OCI-LY1 (cell line): Measurements from ENCODE around the gene GNG7.

ENCODE experiments used
- H2AFZ ChIP-seq: fragments of 200-600 bp; sonication (generic), shearing (Covaris generic); 2 replicates; pipeline ENCODE4 v1.6.0; 2014; ENCODE audit warnings: antibody characterized with exemption, mild to moderate bottlenecking, low read length
- H3F3A ChIP-seq: fragments of 200-600 bp; sonication (generic), shearing (Covaris generic); 2 replicates; pipeline ENCODE4 v1.6.0; 2014; ENCODE audit warnings: mild to moderate bottlenecking, antibody characterized with exemption, low read length, moderate library complexity; ENCODE audit not compliant: insufficient read depth
- H3K27ac ChIP-seq: fragments of 200-600 bp; sonication (generic); 2 replicates; pipeline ENCODE4 v1.5.1; 2014; ENCODE audit warnings: low read length, mixed run types, mild to moderate bottlenecking, low read depth; ENCODE audit not compliant: poor library complexity, severe bottlenecking
- H3K27me3 ChIP-seq: fragments of 200-600 bp; sonication (generic); 2 replicates; pipeline ENCODE4 v1.6.0; 2014; ENCODE audit warnings: antibody characterized with exemption, mild to moderate bottlenecking, low read length, moderate library complexity; ENCODE audit not compliant: insufficient read depth
- H3K36me3 ChIP-seq: fragments of 200-600 bp; sonication (generic); 2 replicates; pipeline ENCODE4 v1.6.1; 2014; ENCODE audit warnings: mild to moderate bottlenecking, antibody characterized with exemption, low read length, moderate library complexity, mixed read lengths; ENCODE audit not compliant: insufficient read depth
- H3K4me1 ChIP-seq: fragments of 200-600 bp; sonication (generic); 2 replicates; pipeline ENCODE4 v1.5.1; 2014; ENCODE audit warnings: mild to moderate bottlenecking, low read length, moderate library complexity; ENCODE audit not compliant: insufficient read depth, severe bottlenecking
- H3K4me2 ChIP-seq: fragments of 200-600 bp; sonication (generic), shearing (Covaris generic); 2 replicates; pipeline ENCODE4 v1.6.1; 2014; ENCODE audit warnings: low read length
- H3K4me3 ChIP-seq: fragments of 200-600 bp; sonication (generic); 2 replicates; pipeline ENCODE4 v1.5.1; 2014; ENCODE audit warnings: low read length, low read depth, mild to moderate bottlenecking, mixed read lengths; ENCODE audit not compliant: poor library complexity, severe bottlenecking
- H3K79me2 ChIP-seq: fragments of 200-600 bp; shearing (Covaris generic); 2 replicates; pipeline ENCODE4 v1.6.1; 2016; ENCODE audit warnings: mixed run types, low read length, mixed read lengths; ENCODE audit not compliant: insufficient read depth
- H3K9ac ChIP-seq: fragments of 200-600 bp; sonication (generic), shearing (Covaris generic); 2 replicates; pipeline ENCODE4 v1.6.1; 2014; ENCODE audit warnings: mild to moderate bottlenecking, low read length, mixed read lengths
- H3K9me2 ChIP-seq: fragments of 200-600 bp; sonication (generic), shearing (Covaris generic); 2 replicates; pipeline ENCODE4 v1.6.1; 2014; ENCODE audit warnings: low read depth, mild to moderate bottlenecking, low read length, mixed read lengths
- H3K9me3 ChIP-seq: fragments of 200-600 bp; shearing (Covaris generic); 2 replicates; pipeline ENCODE4 v1.6.1; 2014; ENCODE audit warnings: low read length, mixed read lengths
- H4K20me1 ChIP-seq: fragments of 200-600 bp; sonication (generic), shearing (Covaris generic); 2 replicates; pipeline ENCODE4 v1.6.0; 2016; ENCODE audit warnings: mild to moderate bottlenecking, low read length; ENCODE audit not compliant: insufficient read depth
- CTCF ChIP-seq: fragments of 200-600 bp; sonication (generic), shearing (Covaris generic); IDR thresholded peaks from 2 replicates; pipeline ENCODE4 v1.5.1; 2017; ENCODE audit warnings: mild to moderate bottlenecking, antibody characterized with exemption, low read length, moderate library complexity, mixed read lengths
- EZH2 ChIP-seq: fragments of 200-600 bp; sonication (generic), shearing (Covaris generic); IDR thresholded peaks from 2 replicates; pipeline ENCODE4 v1.8.0; 2017; ENCODE audit warnings: borderline replicate concordance, mixed run types, mild to moderate bottlenecking, antibody characterized with exemption, low read length, moderate library complexity, mixed read lengths

GNG7 gene

DNA sequence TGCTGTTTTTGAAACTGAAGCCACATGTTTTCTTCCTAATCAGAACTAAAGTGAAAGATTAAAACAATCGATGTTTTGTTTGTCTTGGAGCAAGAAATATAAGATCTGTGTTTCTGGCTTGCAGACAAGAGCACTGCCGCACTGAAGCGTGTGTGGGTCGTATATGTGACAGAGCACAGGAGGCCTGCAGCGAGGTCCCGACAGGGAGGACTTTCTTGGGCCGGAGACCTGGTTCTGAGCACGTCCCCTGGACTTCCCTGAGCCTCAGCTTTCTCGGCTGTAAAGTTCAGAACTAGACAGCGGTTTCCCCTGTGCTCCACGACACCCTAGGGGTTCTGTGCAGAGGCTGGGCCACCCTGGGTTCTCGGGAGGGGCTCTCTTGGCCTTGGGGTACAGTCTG lies 166.0 kb downstream of the GNG7 start:
- Histone ChIP-seq H2AFZ (no peak overlapping the region), H3K27ac (no peak overlapping the region)

DNA sequence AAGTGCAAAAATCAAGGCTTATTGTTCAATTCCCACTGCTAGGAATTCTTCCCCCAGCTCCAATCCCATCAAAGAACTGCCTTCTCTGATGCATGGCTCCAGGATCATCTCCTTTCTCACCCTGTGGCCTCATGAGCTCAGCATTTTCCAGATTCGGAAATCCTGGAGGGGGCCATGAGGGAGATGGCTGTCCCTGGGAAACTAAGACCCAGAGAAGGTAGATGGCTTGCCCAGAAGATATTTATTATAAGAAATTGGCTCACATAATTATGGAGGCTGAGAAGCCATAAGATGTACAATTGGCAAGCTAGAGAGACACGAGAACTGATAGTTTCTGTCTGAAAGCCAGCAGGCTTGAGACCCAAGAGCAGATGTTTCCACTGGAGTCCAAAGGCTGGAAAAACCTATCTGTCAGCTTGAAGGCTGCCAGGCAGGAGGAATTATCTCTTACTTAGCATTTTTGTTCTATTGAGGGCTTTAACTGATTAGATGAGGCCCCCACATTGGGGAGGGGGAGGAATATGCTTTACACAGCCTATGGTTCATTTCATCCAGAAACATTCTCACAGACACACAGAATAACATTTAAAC lies 168.0 kb downstream of the GNG7 start:
- Histone ChIP-seq H3F3A (no peaks in the 10 kb centered on the region), H3K36me3 (no peaks in the 10 kb centered on the region; the same call in 1 of the 2 replicates), H3K27me3 (no peaks in the 10 kb centered on the region; the same call in 1 of the 2 replicates), H3K4me3 (no peak overlapping the region), H3K4me1 (no peaks in the 10 kb centered on the region), H2AFZ (no peak overlapping the region), H3K9me2 (no peaks in the 10 kb centered on the region), H3K27ac (no peak overlapping the region), H3K9me3 (peaks cover 3% of the 10 kb centered on the region), H4K20me1 (no peaks in the 10 kb centered on the region), H3K4me2 (no peak overlapping the region), H3K79me2 (no peaks in the 10 kb centered on the region), H3K9ac (no peak overlapping the region)
- no peak for TF ChIP-seq EZH2
- no peak for TF ChIP-seq CTCF

More for the DNA sequence above, 166.0 kb downstream of the GNG7 start:
- no peaks in the 10 kb centered on the region; the same call in 1 of the 2 replicates for H3K36me3 ChIP-seq
- peaks cover 3% of the 10 kb centered on the region for H3K9me3 ChIP-seq
- no peaks in the 10 kb centered on the region for H3K4me1 ChIP-seq
- no peaks in the 10 kb centered on the region for H4K20me1 ChIP-seq
- H3K9me2 ChIP-seq, result no peaks in the 10 kb centered on the region
- H3F3A ChIP-seq, result no peaks in the 10 kb centered on the region
- no peaks in the 10 kb centered on the region; the same call in 1 of the 2 replicates for H3K27me3 ChIP-seq
- no peak overlapping the region for H3K9ac ChIP-seq
- TF ChIP-seq CTCF, result no peak
- no peak for TF ChIP-seq EZH2
- no peak overlapping the region for H3K4me3 ChIP-seq
- no peak overlapping the region for H3K4me2 ChIP-seq
- H3K79me2 ChIP-seq, result no peaks in the 10 kb centered on the region

DNA sequence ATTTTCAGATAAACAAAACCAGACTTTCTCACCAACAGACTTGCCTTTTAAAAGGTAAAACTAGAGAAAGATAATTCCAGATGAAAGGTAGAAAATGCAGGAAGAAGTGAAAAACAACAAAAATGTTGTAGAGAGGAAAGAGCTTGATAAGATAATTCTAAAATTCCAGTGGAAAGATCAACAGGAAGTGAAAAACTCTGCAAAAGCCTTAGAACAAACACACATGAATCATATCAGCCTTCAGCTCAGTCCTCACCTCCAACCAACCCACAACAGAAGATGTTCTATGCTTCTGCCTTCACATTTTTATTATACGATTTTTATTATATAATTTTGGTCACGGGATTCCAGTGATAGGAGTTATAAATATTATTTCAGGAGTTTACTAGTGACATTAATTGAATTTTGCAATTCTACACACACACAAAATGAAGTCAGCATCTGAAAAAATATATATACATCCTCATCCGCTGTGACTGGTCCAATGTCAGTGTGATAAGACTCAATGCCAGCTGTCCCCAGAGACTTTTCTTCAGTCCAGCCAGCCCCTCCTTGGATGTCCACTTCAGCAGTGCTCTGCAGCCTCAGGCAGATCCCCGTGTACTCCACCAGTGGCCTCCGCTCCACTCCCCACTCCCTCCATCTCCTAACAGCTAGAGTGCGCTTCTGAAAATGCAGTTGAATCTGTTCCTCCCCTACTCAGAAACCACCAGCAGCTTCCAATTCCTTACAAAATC lies 168.6 kb downstream of the GNG7 start:
- no peak overlapping the region for H3K4me2 ChIP-seq
- H3K27ac ChIP-seq, result no peak overlapping the region
- H3K36me3 ChIP-seq, result no peaks in the 10 kb centered on the region; the same call in 1 of the 2 replicates
- no peaks in the 10 kb centered on the region for H3F3A ChIP-seq
- TF ChIP-seq CTCF, result no peak
- TF ChIP-seq EZH2, result no peak
- no peaks in the 10 kb centered on the region for H3K4me1 ChIP-seq
- no peaks in the 10 kb centered on the region; the same call in 1 of the 2 replicates for H3K27me3 ChIP-seq
- no peak overlapping the region for H2AFZ ChIP-seq
- no peak overlapping the region for H3K4me3 ChIP-seq
- H3K9me3 ChIP-seq, result peaks cover 3% of the 10 kb centered on the region
- no peak overlapping the region for H3K9ac ChIP-seq
- no peaks in the 10 kb centered on the region for H4K20me1 ChIP-seq
- no peaks in the 10 kb centered on the region for H3K79me2 ChIP-seq
- no peaks in the 10 kb centered on the region for H3K9me2 ChIP-seq
